DMS 273 (cell line): ENCODE measurements around the gene ACTN1.
"Not testable (repeated sequence)": the region's sequence is repeated elsewhere in the genome, so short reads cannot be mapped to it uniquely, and the experiment has no call there.

Source experiments
- DNase-seq: peaks from one replicate; lab custom pipeline; 2025; ENCODE audit not compliant: unreplicated experiment; lab: John Stamatoyannopoulos, UW

Gene ACTN1

GRCh38 chr14:68979021-68979721 is at the start of gene ACTN1:
ACTN1 (minus strand) TSS chr14:68979302; CDS start chr14:68979056, 246 bp downstream.
- DNase-seq, result peak; percentile 98

GRCh38 chr14:69027242-69027913 is 48.3 kb upstream of the ACTN1 start:
- DNase-seq, result no peak

GRCh38 chr14:69023035-69023434 is 43.9 kb upstream of the ACTN1 start:
- no peak for DNase-seq

GRCh38 chr14:69022093-69022492 is 43.0 kb upstream of the ACTN1 start:
- not testable (repeated sequence) for DNase-seq

- DNase-seq, result no peak
Observed at GRCh38 chr14:69017706-69018105, 38.6 kb upstream of the ACTN1 start.

GRCh38 chr14:69014829-69015259 is 35.7 kb upstream of the ACTN1 start:
- DNase-seq, result no peak

- DNase-seq, result peak; percentile 33
Observed at GRCh38 chr14:69013943-69014782, 35.1 kb upstream of the ACTN1 start.

GRCh38 chr14:69012256-69012953 is 33.3 kb upstream of the ACTN1 start:
- DNase-seq, result no peak

GRCh38 chr14:69010648-69011047 is 31.5 kb upstream of the ACTN1 start:
- DNase-seq, result no peak

GRCh38 chr14:69008421-69008884 is 29.4 kb upstream of the ACTN1 start:
- peak; percentile 54 for DNase-seq

- DNase-seq, result no peak
Observed at GRCh38 chr14:69006346-69006745, 27.2 kb upstream of the ACTN1 start.

- DNase-seq, result peak; percentile 39
Observed at GRCh38 chr14:69005432-69006148, 26.5 kb upstream of the ACTN1 start.

- no peak for DNase-seq
Observed at GRCh38 chr14:69004731-69005431, 25.8 kb upstream of the ACTN1 start.

GRCh38 chr14:69003626-69004025 is 24.5 kb upstream of the ACTN1 start:
- DNase-seq, result no peak

- peak; percentile 14 for DNase-seq
Observed at GRCh38 chr14:69002069-69002468, 23.0 kb upstream of the ACTN1 start.

- DNase-seq, result no peak
Observed at GRCh38 chr14:69001375-69001774, 22.3 kb upstream of the ACTN1 start.

GRCh38 chr14:68998062-68998461 is 19.0 kb upstream of the ACTN1 start:
- no peak for DNase-seq

GRCh38 chr14:68995731-68996130 is 16.6 kb upstream of the ACTN1 start:
- no peak for DNase-seq

- no peak for DNase-seq
Observed at GRCh38 chr14:68994056-68994455, 15.0 kb upstream of the ACTN1 start.

- peak; percentile 69 for DNase-seq
Observed at GRCh38 chr14:68987653-68988036, 8.5 kb upstream of the ACTN1 start.
